C4-2B (cell line): Measurements from ENCODE around the gene FKBP14.

Experiments used
- H3K27ac ChIP-seq: fragments of 450-650 bp; 2 replicates; pipeline ENCODE4 v1.5.1; 2017
- ZFX ChIP-seq: fragments of 450-650 bp; IDR thresholded peaks from 2 replicates; pipeline ENCODE4 v1.6.1; 2017
- TF ChIP-seq, protein P1 (sequence below): fragments of 450-650 bp; conservative IDR thresholded peaks from 2 replicates; pipeline ENCODE4 v1.5.1; 2017; ENCODE audit warnings: mild to moderate bottlenecking

The FKBP14 gene

GRCh38 chr7:30023524-30023923 is 3.0 kb downstream of the FKBP14 start:
- no peak overlapping the region for H3K27ac ChIP-seq
- no peak for TF ChIP-seq ZFX
- TF ChIP-seq, protein P1, sequence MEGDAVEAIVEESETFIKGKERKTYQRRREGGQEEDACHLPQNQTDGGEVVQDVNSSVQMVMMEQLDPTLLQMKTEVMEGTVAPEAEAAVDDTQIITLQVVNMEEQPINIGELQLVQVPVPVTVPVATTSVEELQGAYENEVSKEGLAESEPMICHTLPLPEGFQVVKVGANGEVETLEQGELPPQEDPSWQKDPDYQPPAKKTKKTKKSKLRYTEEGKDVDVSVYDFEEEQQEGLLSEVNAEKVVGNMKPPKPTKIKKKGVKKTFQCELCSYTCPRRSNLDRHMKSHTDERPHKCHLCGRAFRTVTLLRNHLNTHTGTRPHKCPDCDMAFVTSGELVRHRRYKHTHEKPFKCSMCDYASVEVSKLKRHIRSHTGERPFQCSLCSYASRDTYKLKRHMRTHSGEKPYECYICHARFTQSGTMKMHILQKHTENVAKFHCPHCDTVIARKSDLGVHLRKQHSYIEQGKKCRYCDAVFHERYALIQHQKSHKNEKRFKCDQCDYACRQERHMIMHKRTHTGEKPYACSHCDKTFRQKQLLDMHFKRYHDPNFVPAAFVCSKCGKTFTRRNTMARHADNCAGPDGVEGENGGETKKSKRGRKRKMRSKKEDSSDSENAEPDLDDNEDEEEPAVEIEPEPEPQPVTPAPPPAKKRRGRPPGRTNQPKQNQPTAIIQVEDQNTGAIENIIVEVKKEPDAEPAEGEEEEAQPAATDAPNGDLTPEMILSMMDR: no peak

DNA sequence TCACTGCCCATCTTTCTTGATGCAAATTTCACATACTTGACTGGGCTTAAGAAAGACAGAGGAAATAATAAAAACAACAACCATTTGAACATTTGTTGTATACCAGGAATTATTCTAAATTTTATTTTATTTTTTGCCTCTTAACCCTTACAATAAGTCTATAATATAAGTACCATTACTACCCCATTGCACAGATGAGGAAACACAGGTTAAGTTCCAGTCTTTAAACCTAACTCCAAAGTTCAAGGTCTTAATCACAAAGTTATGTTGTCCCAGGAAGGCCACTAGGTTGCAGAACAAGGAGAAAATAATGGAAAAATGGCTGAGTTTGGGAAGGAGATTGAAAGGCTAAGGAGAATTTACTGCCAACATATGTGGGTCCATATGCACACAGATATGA is 3.5 kb downstream of the FKBP14 start:
- TF ChIP-seq ZFX: no peak
- TF ChIP-seq, protein P1: no peak
- H3K27ac ChIP-seq: no peak overlapping the region

DNA sequence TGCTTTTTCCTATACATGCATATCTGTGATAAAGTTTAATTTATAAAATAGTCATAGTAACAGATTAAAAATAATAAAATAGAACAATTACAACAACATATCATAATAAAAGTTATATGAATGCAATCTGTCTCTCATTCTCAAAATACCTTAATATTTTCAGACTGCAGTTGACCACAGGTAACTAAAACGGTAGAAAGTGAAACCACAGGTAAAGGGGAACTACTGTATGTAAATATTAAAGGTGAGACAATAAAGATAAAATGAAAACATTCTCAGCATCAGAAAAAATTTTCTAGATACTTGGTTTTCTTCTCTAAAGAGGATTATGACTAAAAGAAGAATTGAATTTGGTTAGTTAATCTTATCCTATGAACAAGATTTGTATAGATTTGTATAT is 6.0 kb downstream of the FKBP14 start:
- TF ChIP-seq, protein P1: no peak
- no peak overlapping the region for H3K27ac ChIP-seq

GRCh38 chr7:30019960-30020359 is 6.5 kb downstream of the FKBP14 start:
- no peak overlapping the region for H3K27ac ChIP-seq
- TF ChIP-seq ZFX: no peak
- TF ChIP-seq, protein P1: no peak

- no peak overlapping the region for H3K27ac ChIP-seq
- TF ChIP-seq, protein P1: peak; percentile 26
- no peak for TF ChIP-seq ZFX
Measured at GRCh38 chr7:30019387-30019786, 7.1 kb downstream of the FKBP14 start.

- TF ChIP-seq, protein P1: no peak
- no peak for TF ChIP-seq ZFX
- no peak overlapping the region for H3K27ac ChIP-seq
Measured at GRCh38 chr7:30018451-30018850, 8.1 kb downstream of the FKBP14 start.

- TF ChIP-seq, protein P1: peak; percentile 48
- TF ChIP-seq ZFX: no peak
Measured at GRCh38 chr7:30012757-30013156, 13.7 kb downstream of the FKBP14 start.

More at GRCh38 chr7:30012757-30013156, 13.7 kb downstream of the FKBP14 start:
- no peak overlapping the region for H3K27ac ChIP-seq
